Vagina (tissue), 2 donors: Measurements from ENCODE around the gene USP53. TPM values are rescaled to one million over a fixed set of nuclear protein-coding genes. Genes with fewer than 3 reads are reported as not detected.

Experiments
- DNase-seq, 2 donors: peaks; one replicate each; pipeline ENCODE4 v3.0.0-alpha.2; 2017; ENCODE audit errors: extremely low spot score in 2 of 2
- H3K27ac ChIP-seq: fragments of 200-600 bp; sonication (generic); one replicate; pipeline ENCODE4 v1.5.1; 2019
- H3K27me3 ChIP-seq: fragments of 200-600 bp; sonication (generic); one replicate; pipeline ENCODE4 v1.5.1; 2019
- H3K36me3 ChIP-seq, 2 donors: fragments of 200-600 bp; sonication (generic); one replicate each; pipeline ENCODE4 v1.5.1; 2017 to 2019
- H3K4me1 ChIP-seq: fragments of 200-600 bp; sonication (generic); one replicate; pipeline ENCODE4 v1.5.1; 2019
- H3K4me3 ChIP-seq, 2 donors: fragments of 200-600 bp; sonication (generic); 1 replicate in 1 of 2; 2 replicates in 1 of 2; pipeline ENCODE4 v1.5.1; 2016 to 2019
- H3K9me3 ChIP-seq: fragments of 200-600 bp; sonication (generic); one replicate; pipeline ENCODE4 v1.5.1; 2019
- POLR2A ChIP-seq, 2 donors: fragments of 450-650 bp; IDR thresholded peaks; one replicate each; pipeline ENCODE4 v1.6.1; 2017; ENCODE audit warnings: antibody characterized with exemption in 2 of 2, mild to moderate bottlenecking in 2 of 2, moderate library complexity in 2 of 2
- POLR2AphosphoS5 ChIP-seq, 2 donors: sonication (generic); formaldehyde crosslinking; IDR thresholded peaks; one replicate each; pipeline ENCODE4 v1.9.0; 2017; ENCODE audit warnings: antibody characterized with exemption in 2 of 2, mild to moderate bottlenecking in 2 of 2, low read depth in 1 of 2; ENCODE audit not compliant: insufficient read depth in 1 of 2
- intact Hi-C: fragments of 100-400 bp; cut with DNase I; formaldehyde crosslinking; loops from one replicate; pipeline ENCODE4 v1.15.1; 2023
- total RNA-seq: library from RNA; depleted of rRNA; stranded (reverse); fragments of >200 nt; gene quantifications from one replicate; pipeline ENCODE4 v1.2.3, GENCODE V29; 2016
- TF ChIP-seq, protein P1 (sequence below), 3 experiments: fragments of 450-650 bp in 2 of 3; fragments of 200-600 bp in 1 of 3; sonication (generic) in 1 of 3; IDR thresholded peaks; one replicate each; pipeline ENCODE4 v1.5.1; 2017 to 2019; ENCODE audit warnings: antibody characterized with exemption in 3 of 3, mild to moderate bottlenecking in 2 of 3, moderate library complexity in 2 of 3

The USP53 gene
- total RNA-seq, 1 donor from 2014 or later = 53.5 TPM

DNA sequence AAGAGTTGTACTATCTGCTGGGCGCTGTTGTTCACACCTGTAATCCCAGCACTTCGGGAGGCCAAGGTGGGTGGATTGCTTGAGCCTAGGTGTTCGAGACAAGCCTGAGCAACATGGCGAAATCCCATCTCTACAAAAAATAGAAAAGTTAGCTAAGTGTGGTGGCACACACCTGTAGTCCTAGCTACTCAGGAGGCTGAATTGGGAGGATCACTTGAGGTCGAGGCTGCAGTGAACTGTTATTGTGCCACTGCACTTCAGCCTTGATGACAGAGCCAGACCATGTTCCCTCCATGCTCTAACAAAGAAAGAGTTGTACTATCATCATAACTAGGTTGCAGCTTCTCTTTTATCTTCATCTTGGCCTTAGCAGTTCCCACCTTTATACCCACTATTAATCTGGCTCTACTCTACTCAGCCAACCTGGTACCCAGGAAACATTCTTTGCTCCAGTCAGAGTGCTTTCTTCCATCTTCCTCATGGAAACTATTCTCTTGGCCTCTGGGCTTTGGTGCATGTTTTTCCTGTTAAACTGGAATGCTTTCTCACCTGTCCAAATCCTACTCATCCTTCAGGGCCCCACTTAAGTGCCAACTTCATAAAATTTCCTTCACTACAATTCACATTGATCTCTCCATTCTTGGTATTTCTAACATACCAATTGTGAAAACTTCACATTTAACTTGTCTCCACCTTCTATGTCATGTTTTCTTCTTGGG lies 91.2 kb downstream of the USP53 start:
- TF ChIP-seq POLR2AphosphoS5 (IDR thresholded peaks at IDR 0.05; ENCODE audit: insufficient read depth in 1 of 2, low read depth in 1 of 2) (no peak), POLR2A (IDR thresholded peaks at IDR 0.05) (no peak)
- TF ChIP-seq, protein P1, sequence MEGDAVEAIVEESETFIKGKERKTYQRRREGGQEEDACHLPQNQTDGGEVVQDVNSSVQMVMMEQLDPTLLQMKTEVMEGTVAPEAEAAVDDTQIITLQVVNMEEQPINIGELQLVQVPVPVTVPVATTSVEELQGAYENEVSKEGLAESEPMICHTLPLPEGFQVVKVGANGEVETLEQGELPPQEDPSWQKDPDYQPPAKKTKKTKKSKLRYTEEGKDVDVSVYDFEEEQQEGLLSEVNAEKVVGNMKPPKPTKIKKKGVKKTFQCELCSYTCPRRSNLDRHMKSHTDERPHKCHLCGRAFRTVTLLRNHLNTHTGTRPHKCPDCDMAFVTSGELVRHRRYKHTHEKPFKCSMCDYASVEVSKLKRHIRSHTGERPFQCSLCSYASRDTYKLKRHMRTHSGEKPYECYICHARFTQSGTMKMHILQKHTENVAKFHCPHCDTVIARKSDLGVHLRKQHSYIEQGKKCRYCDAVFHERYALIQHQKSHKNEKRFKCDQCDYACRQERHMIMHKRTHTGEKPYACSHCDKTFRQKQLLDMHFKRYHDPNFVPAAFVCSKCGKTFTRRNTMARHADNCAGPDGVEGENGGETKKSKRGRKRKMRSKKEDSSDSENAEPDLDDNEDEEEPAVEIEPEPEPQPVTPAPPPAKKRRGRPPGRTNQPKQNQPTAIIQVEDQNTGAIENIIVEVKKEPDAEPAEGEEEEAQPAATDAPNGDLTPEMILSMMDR (IDR thresholded peaks at IDR 0.05) = no peak
- intact Hi-C loops = no loop called here
- Histone ChIP-seq H3K27ac (no peak overlapping the region), H3K4me3 (no peak overlapping the region), H3K9me3 (no peaks in the 10 kb centered on the region), H3K36me3 (no peaks in the 10 kb centered on the region), H3K4me1 (peaks cover 16% of the 10 kb centered on the region), H3K27me3 (no peaks in the 10 kb centered on the region)
- DNase-seq = no peak

DNA sequence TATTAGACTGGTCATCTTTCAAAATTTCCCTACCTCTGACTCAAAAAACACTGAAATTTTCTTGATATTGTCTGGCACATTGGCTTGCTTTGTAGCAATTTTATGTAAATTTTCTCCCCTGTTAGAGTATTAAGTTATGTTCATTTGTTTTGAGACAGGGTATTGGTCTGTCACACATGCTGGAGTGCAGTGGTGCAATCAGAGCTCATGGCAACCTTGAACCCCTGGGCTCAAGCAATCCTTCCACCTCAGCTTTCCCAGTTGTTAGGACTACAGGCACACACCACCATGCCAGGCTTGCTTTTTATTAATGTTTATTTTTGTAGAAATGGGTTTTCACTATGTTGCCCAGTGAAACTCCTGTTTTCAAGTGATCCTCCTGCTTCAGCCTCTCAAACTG lies 91.9 kb downstream of the USP53 start:
- no peak for TF ChIP-seq POLR2A (IDR thresholded peaks at IDR 0.05)
- TF ChIP-seq, protein P1 (IDR thresholded peaks at IDR 0.05) = no peak
- no peak for TF ChIP-seq POLR2AphosphoS5 (IDR thresholded peaks at IDR 0.05; ENCODE audit: insufficient read depth in 1 of 2, low read depth in 1 of 2)
- Histone ChIP-seq H3K27me3 (no peaks in the 10 kb centered on the region), H3K9me3 (no peaks in the 10 kb centered on the region), H3K4me1 (peaks cover 9% of the 10 kb centered on the region), H3K36me3 (no peaks in the 10 kb centered on the region), H3K4me3 (no peak overlapping the region), H3K27ac (no peak overlapping the region)
- DNase-seq = no peak
- intact Hi-C loops = no loop called here

DNA sequence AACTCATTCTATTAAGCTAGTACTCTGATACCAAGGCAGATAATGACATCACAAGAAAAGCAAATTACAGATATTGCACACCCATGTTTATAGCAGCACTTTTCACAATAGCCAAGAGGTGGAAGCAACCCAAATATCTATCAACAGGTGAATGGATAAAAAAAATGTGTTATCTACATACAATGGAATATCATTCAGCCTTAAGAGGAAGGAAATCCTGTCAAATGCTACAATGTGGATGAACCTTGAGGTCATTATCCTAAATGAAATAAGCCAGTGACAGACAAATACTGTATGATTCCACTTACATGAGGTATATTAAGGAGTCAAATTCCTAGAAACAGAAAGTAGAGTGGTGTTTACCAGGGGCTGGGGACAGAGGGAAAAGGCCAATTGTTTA lies 95.1 kb downstream of the USP53 start:
- Histone ChIP-seq H3K9me3 (no peaks in the 10 kb centered on the region), H3K27me3 (no peaks in the 10 kb centered on the region), H3K27ac (no peak overlapping the region), H3K4me3 (no peak overlapping the region), H3K4me1 (no peaks in the 10 kb centered on the region), H3K36me3 (no peaks in the 10 kb centered on the region)
- intact Hi-C loops = no loop called here
- no peak for TF ChIP-seq POLR2A (IDR thresholded peaks at IDR 0.05)
- no peak for TF ChIP-seq POLR2AphosphoS5 (IDR thresholded peaks at IDR 0.05; ENCODE audit: insufficient read depth in 1 of 2, low read depth in 1 of 2)
- TF ChIP-seq, protein P1 (IDR thresholded peaks at IDR 0.05) = no peak
- no peak for DNase-seq

DNA sequence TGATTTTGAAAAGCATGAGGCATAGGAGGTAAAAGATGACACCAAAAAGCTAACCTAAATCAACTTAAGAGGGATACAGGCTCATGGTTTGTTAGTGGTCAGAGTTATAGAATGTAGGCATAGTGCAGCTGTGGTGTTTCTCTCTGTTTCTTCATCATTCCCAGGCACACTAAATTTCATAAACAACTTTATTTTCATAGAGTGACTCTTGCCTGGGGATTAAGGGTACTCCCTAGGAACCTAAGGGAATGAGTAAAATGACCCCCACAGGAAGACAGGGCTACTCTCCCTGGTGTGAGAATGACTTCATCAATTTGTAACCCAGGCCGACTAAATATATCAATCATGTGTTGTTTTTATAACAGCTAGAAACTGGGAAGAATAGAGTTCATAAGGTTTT lies 98.3 kb downstream of the USP53 start:
- no peak for DNase-seq
- H3K4me1 ChIP-seq = no peaks in the 10 kb centered on the region
- TF ChIP-seq POLR2A (IDR thresholded peaks at IDR 0.05) (no peak), POLR2AphosphoS5 (IDR thresholded peaks at IDR 0.05; ENCODE audit: insufficient read depth in 1 of 2, low read depth in 1 of 2) (no peak)
- TF ChIP-seq, protein P1 (IDR thresholded peaks at IDR 0.05) = no peak
- H3K27me3 ChIP-seq = no peaks in the 10 kb centered on the region
- H3K4me3 ChIP-seq = no peak overlapping the region
- H3K9me3 ChIP-seq = no peaks in the 10 kb centered on the region
- intact Hi-C loops = loop anchor here (10.0 kb wide), 1 partner anchor 314 kb away; the partner anchor contains the start of gene PDE5A
- H3K27ac ChIP-seq = no peak overlapping the region
- no peaks in the 10 kb centered on the region for H3K36me3 ChIP-seq

DNA sequence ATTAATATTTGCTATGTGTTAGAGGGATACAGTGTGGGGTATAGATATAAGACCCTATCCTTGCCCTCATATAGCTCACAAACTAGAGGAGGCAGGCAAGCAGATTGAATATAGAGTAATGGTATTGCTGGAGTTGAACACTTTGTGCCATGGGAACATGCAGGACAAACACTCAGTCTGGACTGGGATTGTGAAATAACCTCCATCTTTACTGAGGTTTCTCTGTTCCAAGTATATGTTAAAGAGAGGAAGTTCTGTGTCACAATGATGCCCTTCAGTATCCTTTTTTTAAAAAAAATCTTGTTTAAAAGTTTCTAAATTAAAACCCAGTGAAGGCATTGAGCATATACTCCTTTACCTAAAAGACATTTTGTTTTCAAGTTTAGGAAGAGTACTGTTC lies 100.7 kb downstream of the USP53 start:
- no peak for TF ChIP-seq POLR2A (IDR thresholded peaks at IDR 0.05)
- TF ChIP-seq, protein P1 (IDR thresholded peaks at IDR 0.05) = no peak
- TF ChIP-seq POLR2AphosphoS5 (IDR thresholded peaks at IDR 0.05; ENCODE audit: insufficient read depth in 1 of 2, low read depth in 1 of 2) = no peak
- H3K9me3 ChIP-seq = no peaks in the 10 kb centered on the region
- DNase-seq = no peak
- no peak overlapping the region for H3K4me3 ChIP-seq
- no peak overlapping the region for H3K27ac ChIP-seq
- intact Hi-C loops = loop anchor here (10.0 kb wide), 1 partner anchor 312 kb away; the partner anchor contains the start of gene PDE5A
- no peaks in the 10 kb centered on the region for H3K36me3 ChIP-seq
- no peaks in the 10 kb centered on the region for H3K4me1 ChIP-seq
- no peaks in the 10 kb centered on the region for H3K27me3 ChIP-seq
